B cell (primary cell): Measurements from ENCODE around the gene ARHGAP6. TPM values are rescaled to one million over a fixed set of nuclear protein-coding genes. Genes with fewer than 3 reads are reported as not detected.

Experiments
- ATAC-seq: fragments of 200-7000 bp; cut with Tn5 transposase; one replicate; pipeline ENCODE4 v1.10.0; 2021; ENCODE audit warnings: low read depth, mild to moderate bottlenecking, moderate number of reproducible peaks, moderate library complexity
- CTCF ChIA-PET: fragments of 350-600 bp; sonication (Branson Sonifier 250); formaldehyde crosslinking; loops from one replicate; lab custom pipeline; 2021; ENCODE audit warnings: antibody characterized with exemption, inconsistent platforms; lab: Charles Lee
- POLR2A ChIA-PET: fragments of 350-600 bp; sonication (Branson Sonifier 250); formaldehyde crosslinking; loops from one replicate; lab custom pipeline; 2021; ENCODE audit warnings: antibody characterized with exemption; lab: Charles Lee
- DNase-seq: peaks from one replicate; pipeline ENCODE4 v3.0.0; 2013
- H2AFZ ChIP-seq: 2 replicates; pipeline ENCODE4 v1.6.1; 2012; ENCODE audit warnings: mild to moderate bottlenecking, low read depth, low read length; ENCODE audit not compliant: insufficient read depth, poor library complexity, severe bottlenecking
- H3K27ac ChIP-seq, 2 donors: 1 replicate in 1 of 2; 2 replicates in 1 of 2; pipeline ENCODE4 v1.5.1; 2012 to 2013; ENCODE audit warnings: low read length in 2 of 2, mild to moderate bottlenecking in 2 of 2, moderate library complexity in 1 of 2
- H3K27me3 ChIP-seq, 4 experiments: fragments of 200-600 bp in 1 of 4; sonication (generic) in 1 of 4; replicated peaks in 1 of 4; 1 replicate in 2 of 4; 2 replicates in 2 of 4; pipeline versions ENCODE4 v1.6.1 to v1.7.0; 2013 to 2016; ENCODE audit warnings: low read length in 3 of 4, mild to moderate bottlenecking in 2 of 4, mixed read lengths in 1 of 4, moderate library complexity in 1 of 4; ENCODE audit not compliant: insufficient read depth in 4 of 4, control insufficient read depth in 3 of 4; ENCODE audit errors: control extremely low read depth in 1 of 4
- H3K36me3 ChIP-seq, 2 experiments: replicated peaks in 1 of 2; 1 replicate in 1 of 2; 2 replicates in 1 of 2; pipeline versions ENCODE4 v1.6.1 to v1.7.1; 2013; ENCODE audit warnings: low read length in 1 of 2; ENCODE audit not compliant: insufficient read depth in 2 of 2, control insufficient read depth in 1 of 2; ENCODE audit errors: control extremely low read depth in 1 of 2, extremely low read depth in 1 of 2
- H3K4me1 ChIP-seq, 2 donors: fragments of 200-600 bp in 1 of 2; sonication (generic) in 1 of 2; 1 replicate in 1 of 2; 2 replicates in 1 of 2; pipeline versions ENCODE4 v1.5.1 to v1.6.1; 2013 to 2017; ENCODE audit warnings: low read length in 2 of 2; ENCODE audit not compliant: control insufficient read depth in 2 of 2, insufficient read depth in 2 of 2
- H3K4me2 ChIP-seq: replicated peaks from 2 replicates; pipeline ENCODE3; 2012; ENCODE audit warnings: mild to moderate bottlenecking, low read depth, low read length; ENCODE audit not compliant: poor library complexity, severe bottlenecking
- H3K4me3 ChIP-seq, 5 experiments: fragments of 200-600 bp in 1 of 5; sonication (generic) in 1 of 5; 1 replicate in 3 of 5; 2 replicates in 2 of 5; pipeline versions ENCODE4 v1.5.1 to v1.7.0; 2011 to 2016; ENCODE audit warnings: low read length in 4 of 5, mild to moderate bottlenecking in 4 of 5, low read depth in 2 of 5, control low read depth in 1 of 5, moderate library complexity in 1 of 5; ENCODE audit not compliant: insufficient read depth in 1 of 5; ENCODE audit errors: control extremely low read depth in 1 of 5, extremely low read depth in 1 of 5
- H3K79me2 ChIP-seq: fragments of 200-600 bp; sonication (generic); one replicate; pipeline ENCODE4 v1.6.0; 2016; ENCODE audit warnings: low read length; ENCODE audit not compliant: control insufficient read depth, insufficient read depth
- H3K9ac ChIP-seq: fragments of 200-600 bp; sonication (generic); 2 replicates; pipeline ENCODE4 v1.6.1; 2017; ENCODE audit warnings: mild to moderate bottlenecking, low read length, moderate library complexity
- H3K9me3 ChIP-seq, 3 donors: one replicate each; pipeline versions ENCODE4 v1.6.1 to v1.7.1; 2013; ENCODE audit warnings: low read length in 2 of 3; ENCODE audit not compliant: control insufficient read depth in 2 of 3, insufficient read depth in 1 of 3; ENCODE audit errors: control extremely low read depth in 1 of 3
- H4K20me1 ChIP-seq: 2 replicates; pipeline ENCODE4 v1.6.0; 2012; ENCODE audit warnings: mild to moderate bottlenecking, low read length; ENCODE audit not compliant: insufficient read depth, control insufficient read depth, poor library complexity, severe bottlenecking
- H3K27ac Mint-ChIP-seq: one replicate; pipeline ENCODE4 v1.8.0; 2021; ENCODE audit warnings: mixed read lengths
- H3K27me3 Mint-ChIP-seq: one replicate; pipeline ENCODE4 v1.8.0; 2021; ENCODE audit warnings: mixed read lengths
- H3K4me1 Mint-ChIP-seq: one replicate; pipeline ENCODE4 v1.8.0; 2021; ENCODE audit warnings: mixed read lengths
- H3K4me3 Mint-ChIP-seq: one replicate; pipeline ENCODE4 v1.8.0; 2021; ENCODE audit warnings: mixed read lengths
- H3K9me3 Mint-ChIP-seq: one replicate; pipeline ENCODE4 v1.8.0; 2022; ENCODE audit warnings: mixed read lengths; ENCODE audit not compliant: insufficient read depth
- CTCF ChIP-seq: fragments of 200-600 bp; IDR thresholded peaks from one replicate; pipeline ENCODE4 v1.8.0; 2022; ENCODE audit warnings: antibody characterized with exemption, mild to moderate bottlenecking
- EZH2 ChIP-seq: IDR thresholded peaks from 2 replicates; pipeline ENCODE4 v1.6.1; 2012; ENCODE audit warnings: borderline replicate concordance, low read depth, mild to moderate bottlenecking, moderate library complexity, low read length; ENCODE audit not compliant: insufficient read depth, poor library complexity, severe bottlenecking
- WGBS: methylation state at CpG from one replicate; pipeline ENCODE4 v1.1.5; 2013; ENCODE audit warnings: missing lambda C conversion rate; ENCODE audit not compliant: insufficient coverage; 5-methylcytosine and 5-hydroxymethylcytosine counted together
- intact Hi-C: fragments of 100-400 bp; cut with micrococcal nuclease; formaldehyde crosslinking; loops from one replicate; pipeline ENCODE4 v1.10.0; 2022
- polyA plus RNA-seq: library from polyadenylated mRNA; depleted of rRNA; stranded (reverse); fragments of >200 nt; gene quantifications from 2 replicates; pipeline ENCODE4 v1.2.3, GENCODE V29; 2012
- total RNA-seq, 2 donors: library from RNA; stranded (reverse); fragments of 120-200 nt in 1 of 2; gene quantifications; 1 replicate in 1 of 2; 2 replicates in 1 of 2; pipeline versions ENCODE4 v1.2.3 to v1.2.4, GENCODE V29; 2013 to 2022

Gene ARHGAP6
- total and polyA plus RNA-seq, 2 donors (not counting 1 experiment from before 2014, with no cell fraction given): 1.6 to 2.6 TPM

DNA sequence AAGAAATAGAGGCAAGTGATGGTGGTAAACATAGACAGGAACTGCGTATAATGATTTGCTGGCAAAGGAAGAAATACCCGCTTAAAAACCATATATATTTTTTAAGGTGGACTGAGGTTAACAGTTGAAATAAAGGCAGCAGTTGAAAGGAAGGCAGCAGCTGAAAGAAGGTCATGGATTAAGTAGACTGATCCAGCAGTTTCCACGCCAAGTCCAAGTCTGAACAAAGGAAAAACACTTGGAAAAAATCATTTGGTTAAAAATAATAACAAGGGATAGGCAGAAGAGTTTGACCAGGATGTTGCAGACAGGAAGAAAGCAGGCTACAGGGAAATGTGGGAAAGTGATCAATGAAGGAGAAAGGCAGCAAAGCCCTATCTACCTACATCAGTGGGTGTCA lies 278.9 kb downstream of the ARHGAP6 start:
- H2AFZ ChIP-seq: no peak overlapping the region
- CTCF ChIA-PET: interaction anchor here (0.6 kb wide), 1 partner anchor 250 kb away, joined by 3 read pairs; no protein-coding TSS in a partner anchor
- no peaks in the 10 kb centered on the region for H3K36me3 ChIP-seq
- H3K27me3 ChIP-seq: peaks cover 0 to 3% (median 0%) of the 10 kb centered on the region in 4 experiments
- Mint-ChIP-seq H3K4me3 (no peak overlapping the region), H3K27ac (no peak overlapping the region), H3K4me1 (peaks cover 5% of the 10 kb centered on the region), H3K9me3 (no peaks in the 10 kb centered on the region), H3K27me3 (no peaks in the 10 kb centered on the region)
- H3K79me2 ChIP-seq: no peaks in the 10 kb centered on the region
- intact Hi-C loops: loop anchor here (5.0 kb wide), 1 partner anchor 240 kb away; no protein-coding TSS in a partner anchor
- 100% methylated on average over 1 of the region's 3 CpGs for WGBS
- POLR2A ChIA-PET: no interaction called here
- no peak for ATAC-seq
- TF ChIP-seq EZH2: no peak
- TF ChIP-seq CTCF: no peak
- no peak for DNase-seq
- H3K9ac ChIP-seq: no peak overlapping the region
- no peaks in the 10 kb centered on the region for H4K20me1 ChIP-seq
- no peak overlapping the region for H3K4me2 ChIP-seq
- H3K27ac ChIP-seq: no peak overlapping the region
- no peaks in the 10 kb centered on the region for H3K4me1 ChIP-seq
- H3K4me3 ChIP-seq: no peak overlapping the region
- H3K9me3 ChIP-seq: no peaks in the 10 kb centered on the region

DNA sequence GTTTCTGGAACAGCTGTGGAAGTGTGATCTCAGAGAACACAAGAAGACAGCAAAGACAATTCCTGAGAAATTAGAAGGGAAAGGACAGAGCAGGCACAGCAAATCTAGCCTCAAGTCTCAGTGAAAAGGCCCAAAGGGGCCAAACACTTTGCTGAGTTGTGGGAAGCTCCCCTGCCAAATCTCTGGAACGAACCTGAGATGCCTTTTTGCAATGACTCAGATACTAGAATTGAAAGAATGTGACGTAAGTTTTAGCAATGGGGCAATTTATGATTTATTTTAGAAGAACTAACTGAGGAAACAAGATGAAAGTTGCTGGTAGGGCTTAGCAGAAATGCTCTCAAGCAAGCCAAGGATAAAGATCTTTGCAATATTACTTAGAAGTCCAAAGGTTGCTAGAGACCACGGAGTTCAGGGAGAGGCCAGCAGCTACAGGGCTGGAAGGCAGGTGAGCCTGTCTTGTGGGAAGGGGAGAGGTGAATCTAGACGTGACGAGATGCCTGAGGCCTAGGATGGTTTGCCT lies 279.7 kb downstream of the ARHGAP6 start:
- DNase-seq (no peak), ATAC-seq (no peak)
- no peak overlapping the region for H3K27ac ChIP-seq
- Mint-ChIP-seq H3K27ac (no peak overlapping the region), H3K4me3 (no peak overlapping the region), H3K4me1 (peaks cover 11% of the 10 kb centered on the region), H3K27me3 (peaks cover 2% of the 10 kb centered on the region), H3K9me3 (no peaks in the 10 kb centered on the region)
- H4K20me1 ChIP-seq: no peaks in the 10 kb centered on the region
- no peak overlapping the region for H3K4me2 ChIP-seq
- TF ChIP-seq CTCF: no peak
- TF ChIP-seq EZH2: no peak
- H3K9ac ChIP-seq: no peak overlapping the region
- H3K9me3 ChIP-seq: no peaks in the 10 kb centered on the region
- H2AFZ ChIP-seq: no peak overlapping the region
- 49% methylated on average over 2 of the region's 5 CpGs for WGBS
- H3K4me3 ChIP-seq: no peak overlapping the region
- ChIA-PET CTCF (no interaction called here), POLR2A (no interaction called here)
- H3K4me1 ChIP-seq: no peaks in the 10 kb centered on the region
- intact Hi-C loops: loop anchor here (5.0 kb wide), 1 partner anchor 241 kb away; no protein-coding TSS in a partner anchor
- no peaks in the 10 kb centered on the region for H3K36me3 ChIP-seq
- peaks cover 0 to 3% (median 0%) of the 10 kb centered on the region in 4 experiments for H3K27me3 ChIP-seq
- H3K79me2 ChIP-seq: no peaks in the 10 kb centered on the region
